Body of pancreas (tissue), 4 donors: ENCODE measurements around the gene FER.

Experiments
- CTCF ChIP-seq, 7 experiments: fragments of 450-650 bp in 4 of 7; fragments of 200-600 bp in 3 of 7; sonication (generic) in 3 of 7; IDR thresholded peaks; one replicate each; pipeline ENCODE4 v1.5.1; 2016 to 2019; ENCODE audit warnings: antibody characterized with exemption in 7 of 7
- POLR2A ChIP-seq, 3 donors: fragments of 450-650 bp; IDR thresholded peaks; one replicate each; pipeline ENCODE4 v1.6.1; 2016; ENCODE audit warnings: antibody characterized with exemption in 3 of 3, mild to moderate bottlenecking in 2 of 3

GRCh38 chr5:109164001-109164400 is 416.3 kb downstream of the FER start:
- TF ChIP-seq CTCF (IDR thresholded peaks at IDR 0.05), result no peak
- TF ChIP-seq POLR2A (IDR thresholded peaks at IDR 0.05), result no peak
